GM23248 (cell line): ENCODE results near the gene EFS.

Experiments
- EZH2 ChIP-seq: fragments of 200-600 bp; sonication (generic); IDR thresholded peaks from 2 replicates; pipeline ENCODE4 v1.6.1; 2018; ENCODE audit warnings: antibody characterized with exemption, mild to moderate bottlenecking; ENCODE audit not compliant: insufficient read depth, poor library complexity, severe bottlenecking
- EZH2phosphoT487 ChIP-seq: fragments of 200-600 bp; sonication (generic); IDR thresholded peaks from 2 replicates; pipeline ENCODE4 v1.6.1; 2018; ENCODE audit warnings: antibody characterized with exemption, moderate library complexity, mild to moderate bottlenecking, low read depth; ENCODE audit not compliant: insufficient read depth

DNA sequence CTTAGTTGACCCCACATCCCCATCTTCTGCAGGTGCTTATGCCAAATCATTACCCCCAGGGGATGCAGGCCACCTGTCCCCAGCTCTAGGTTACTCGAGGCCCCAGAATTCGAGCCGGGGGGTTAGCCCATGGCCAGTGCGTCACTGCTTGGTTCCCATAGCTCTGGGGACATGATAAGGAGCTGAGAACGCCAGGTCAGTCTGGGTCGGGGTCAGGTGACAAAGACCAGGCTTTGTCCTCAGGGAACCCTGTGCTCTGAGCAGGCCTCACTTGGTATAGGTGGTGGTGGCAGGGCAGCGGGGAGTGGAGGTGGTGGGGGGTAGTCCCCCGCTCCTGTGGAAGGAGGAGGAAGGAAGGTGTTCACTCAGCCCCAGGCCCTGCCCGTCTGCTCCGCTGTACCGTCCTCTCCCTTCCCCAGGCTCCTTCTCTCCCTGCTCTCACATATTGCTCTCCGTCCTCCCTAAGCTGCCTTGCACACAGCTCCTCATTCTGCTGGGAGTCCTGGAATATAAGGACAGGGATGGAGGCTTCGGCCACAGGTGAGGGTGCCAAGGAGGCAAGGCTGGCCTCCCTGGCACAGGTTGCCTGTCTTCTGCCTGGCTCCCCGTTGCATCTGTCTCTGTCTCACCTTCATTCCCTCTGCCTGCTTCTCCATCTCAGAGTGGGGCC lies 45.1 kb upstream of the EFS start:
- TF ChIP-seq EZH2 (no peak), EZH2phosphoT487 (no peak)
